HepG2 (cell line): Measurements from ENCODE around the gene VEGFA. TPM values are rescaled to one million over a fixed set of nuclear protein-coding genes. Genes with fewer than 3 reads are reported as not detected.
A peak's percentile ranks its signal among the peaks of the same experiment; 100 is the strongest.

ENCODE experiments used
- ELF1 ChIP-seq: sonication (generic); formaldehyde crosslinking; IDR thresholded peaks from 2 replicates; pipeline ENCODE4 v1.4.0; 2020; ENCODE audit warnings: missing genetic modification reagents
- ERF ChIP-seq: IDR thresholded peaks from 2 replicates; pipeline ENCODE4 v1.6.1; 2018; ENCODE audit warnings: missing biosample characterization, missing genetic modification reagents
- ETV5 ChIP-seq: IDR thresholded peaks from 2 replicates; pipeline ENCODE4 v1.6.1; 2018; ENCODE audit warnings: missing biosample characterization, missing genetic modification reagents, inconsistent platforms, borderline replicate concordance
- EZH2 ChIP-seq: conservative IDR thresholded peaks from 2 replicates; pipeline ENCODE4 v1.6.1; 2012; ENCODE audit warnings: mild to moderate bottlenecking, low read depth, low read length, moderate library complexity
- FOXP1 ChIP-seq, 2 experiments: fragments of 450-650 bp in 1 of 2; IDR thresholded peaks; 2 replicates each; pipeline ENCODE4 v1.6.1; 2017 to 2018; ENCODE audit warnings: antibody characterized with exemption in 1 of 2
- HNF4A ChIP-seq: sonication (generic); formaldehyde crosslinking; IDR thresholded peaks from 2 replicates; pipeline ENCODE4 v1.4.0; 2020; ENCODE audit warnings: missing genetic modification reagents
- NFE2L2 ChIP-seq: fragments of 150-350 bp; IDR thresholded peaks from 2 replicates; pipeline ENCODE4 v1.6.1; 2014; ENCODE audit warnings: low read length
- NR2F6 ChIP-seq, 2 experiments: IDR thresholded peaks; 2 replicates each; pipeline ENCODE4 v1.6.1; 2016; ENCODE audit warnings: antibody characterized with exemption in 1 of 2, mild to moderate bottlenecking in 1 of 2
- PHF20 ChIP-seq: sonication (generic); formaldehyde crosslinking; IDR thresholded peaks from 2 replicates; pipeline ENCODE4 v1.5.0; 2020; ENCODE audit warnings: mild to moderate bottlenecking, missing genetic modification reagents
- PHF21A ChIP-seq: sonication (generic); formaldehyde crosslinking; IDR thresholded peaks from 2 replicates; pipeline ENCODE4 v1.5.0; 2020; ENCODE audit warnings: mild to moderate bottlenecking, missing genetic modification reagents
- TAF15 ChIP-seq: fragments of 200-400 bp; formaldehyde crosslinking; IDR thresholded peaks from one replicate; pipeline ENCODE4 v1.6.1; 2018; ENCODE audit warnings: mild to moderate bottlenecking, low read depth, low read length; ENCODE audit not compliant: poor library complexity, severe bottlenecking
- ZMAT3 ChIP-seq: sonication (generic); formaldehyde crosslinking; conservative IDR thresholded peaks from 2 replicates; pipeline ENCODE4 v1.7.0; 2021; ENCODE audit warnings: missing genetic modification reagents
- ZMYM2 ChIP-seq: sonication (generic); formaldehyde crosslinking; IDR thresholded peaks from 2 replicates; pipeline ENCODE4 v1.8.0; 2022; ENCODE audit warnings: mild to moderate bottlenecking, missing genetic modification reagents
- ZNF883 ChIP-seq: sonication (generic); formaldehyde crosslinking; IDR thresholded peaks from 2 replicates; pipeline ENCODE4 v1.5.1; 2020; ENCODE audit warnings: mild to moderate bottlenecking, missing genetic modification reagents; ENCODE audit errors: not compliant biosample characterization
- ZSCAN29 ChIP-seq: sonication (generic); formaldehyde crosslinking; conservative IDR thresholded peaks from 2 replicates; pipeline ENCODE4 v1.4.0; 2020; ENCODE audit warnings: mild to moderate bottlenecking, missing genetic modification reagents
- ZSCAN31 ChIP-seq: sonication (generic); formaldehyde crosslinking; IDR thresholded peaks from 2 replicates; pipeline ENCODE4 v1.5.0; 2020; ENCODE audit warnings: low read depth, mild to moderate bottlenecking, missing genetic modification reagents
- polyA plus RNA-seq, 8 experiments: library from polyadenylated mRNA; depleted of rRNA in 3 of 8; stranded (reverse) in 7 of 8; unstranded in 1 of 8; fragments of >200 nt; fragmentation: Illumina TruSeq in 4 of 8; extraction: Trizol in 4 of 8; gene quantifications; 2 replicates each; pipeline versions ENCODE4 v1.2.1 to v1.2.3, GENCODE V29; 2011 to 2016; ENCODE audit warnings: low read depth in 4 of 8, missing spikeins in 1 of 8, mixed read lengths in 1 of 8; ENCODE audit not compliant: insufficient read depth in 1 of 8
- total RNA-seq, 5 experiments: library from RNA; depleted of rRNA; stranded (reverse); fragments of >200 nt; fragmentation: Illumina TruSeq; extraction: Trizol; gene quantifications; 2 replicates each; pipeline ENCODE4 v1.2.3, GENCODE V29; 2016; ENCODE audit warnings: low read depth in 1 of 5
- TF ChIP-seq, protein P1 (sequence below): sonication (generic); formaldehyde crosslinking; IDR thresholded peaks from 2 replicates; pipeline ENCODE4 v1.4.0; 2020; ENCODE audit warnings: missing genetic modification reagents
- TF ChIP-seq, protein P2 (sequence below): sonication (generic); formaldehyde crosslinking; IDR thresholded peaks from 2 replicates; pipeline ENCODE4 v1.8.0; 2022; ENCODE audit warnings: missing genetic modification reagents, mild to moderate bottlenecking, borderline replicate concordance
- TF ChIP-seq, protein P3 (sequence below): IDR thresholded peaks from 2 replicates; pipeline ENCODE4 v1.6.1; 2016
- TF ChIP-seq, protein P4 (sequence below), 2 experiments: IDR thresholded peaks; 2 replicates each; pipeline ENCODE4 v1.6.1; 2011 to 2012; ENCODE audit warnings: low read length in 2 of 2, borderline replicate concordance in 1 of 2, low read depth in 1 of 2, mild to moderate bottlenecking in 1 of 2, moderate library complexity in 1 of 2

The VEGFA gene
- total and polyA plus RNA-seq, 2 of the 13 experiments (the other 11 are each of a cell fraction or from before 2014, with no cell fraction given), result 68.1 to 629 TPM

DNA sequence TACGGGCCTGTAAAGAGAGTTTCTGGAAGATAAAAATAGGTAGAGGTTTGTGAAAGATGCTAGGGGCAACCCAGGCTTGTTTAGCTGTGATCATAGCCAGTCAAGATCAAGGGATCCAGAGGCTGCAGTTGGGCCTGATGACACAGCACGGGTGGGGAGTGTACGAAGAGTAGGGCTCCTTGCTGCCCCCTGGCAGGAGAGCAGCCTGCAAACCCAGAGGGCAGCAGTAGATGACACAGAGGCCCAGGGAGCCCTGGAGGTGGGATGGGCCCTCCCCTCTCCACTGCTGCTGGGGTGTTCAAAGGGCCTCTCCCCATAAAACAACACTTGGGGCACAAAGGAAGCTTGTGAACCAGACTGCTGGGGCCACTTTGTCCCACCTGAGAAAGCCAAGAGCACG lies 47.2 kb downstream of the VEGFA start (continued):
- TF ChIP-seq ZNF883 (CRISPR knock-in tag) (no peak), TAF15 (no peak), PHF20 (CRISPR knock-in tag) (no peak), NR2F6 (IDR thresholded peaks at IDR 0.05) (no peak), NR2F6 (CRISPR knock-in tag; IDR thresholded peaks at IDR 0.05) (no peak), ZSCAN29 (CRISPR knock-in tag) (no peak), ERF (peak; percentile 60; the same call in 1 of the 2 replicates), NFE2L2 (peak; percentile 48), HNF4A (CRISPR knock-in tag) (peak; percentile 27; the same call in 1 of the 2 replicates), EZH2 (no peak), ZMYM2 (CRISPR knock-in tag) (no peak), ZSCAN31 (no peak), ETV5 (CRISPR knock-in tag) (no peak), ZMAT3 (0 out of 2 replicates have a peak, but pooled peaks have one; percentile 27), PHF21A (CRISPR knock-in tag) (0 out of 2 replicates have a peak, but pooled peaks have one; percentile 19), FOXP1 (IDR thresholded peaks at IDR 0.05) (no peak), FOXP1 (CRISPR knock-in tag; IDR thresholded peaks at IDR 0.05) (no peak), ELF1 (CRISPR knock-in tag) (no peak)
- TF ChIP-seq, protein P1, sequence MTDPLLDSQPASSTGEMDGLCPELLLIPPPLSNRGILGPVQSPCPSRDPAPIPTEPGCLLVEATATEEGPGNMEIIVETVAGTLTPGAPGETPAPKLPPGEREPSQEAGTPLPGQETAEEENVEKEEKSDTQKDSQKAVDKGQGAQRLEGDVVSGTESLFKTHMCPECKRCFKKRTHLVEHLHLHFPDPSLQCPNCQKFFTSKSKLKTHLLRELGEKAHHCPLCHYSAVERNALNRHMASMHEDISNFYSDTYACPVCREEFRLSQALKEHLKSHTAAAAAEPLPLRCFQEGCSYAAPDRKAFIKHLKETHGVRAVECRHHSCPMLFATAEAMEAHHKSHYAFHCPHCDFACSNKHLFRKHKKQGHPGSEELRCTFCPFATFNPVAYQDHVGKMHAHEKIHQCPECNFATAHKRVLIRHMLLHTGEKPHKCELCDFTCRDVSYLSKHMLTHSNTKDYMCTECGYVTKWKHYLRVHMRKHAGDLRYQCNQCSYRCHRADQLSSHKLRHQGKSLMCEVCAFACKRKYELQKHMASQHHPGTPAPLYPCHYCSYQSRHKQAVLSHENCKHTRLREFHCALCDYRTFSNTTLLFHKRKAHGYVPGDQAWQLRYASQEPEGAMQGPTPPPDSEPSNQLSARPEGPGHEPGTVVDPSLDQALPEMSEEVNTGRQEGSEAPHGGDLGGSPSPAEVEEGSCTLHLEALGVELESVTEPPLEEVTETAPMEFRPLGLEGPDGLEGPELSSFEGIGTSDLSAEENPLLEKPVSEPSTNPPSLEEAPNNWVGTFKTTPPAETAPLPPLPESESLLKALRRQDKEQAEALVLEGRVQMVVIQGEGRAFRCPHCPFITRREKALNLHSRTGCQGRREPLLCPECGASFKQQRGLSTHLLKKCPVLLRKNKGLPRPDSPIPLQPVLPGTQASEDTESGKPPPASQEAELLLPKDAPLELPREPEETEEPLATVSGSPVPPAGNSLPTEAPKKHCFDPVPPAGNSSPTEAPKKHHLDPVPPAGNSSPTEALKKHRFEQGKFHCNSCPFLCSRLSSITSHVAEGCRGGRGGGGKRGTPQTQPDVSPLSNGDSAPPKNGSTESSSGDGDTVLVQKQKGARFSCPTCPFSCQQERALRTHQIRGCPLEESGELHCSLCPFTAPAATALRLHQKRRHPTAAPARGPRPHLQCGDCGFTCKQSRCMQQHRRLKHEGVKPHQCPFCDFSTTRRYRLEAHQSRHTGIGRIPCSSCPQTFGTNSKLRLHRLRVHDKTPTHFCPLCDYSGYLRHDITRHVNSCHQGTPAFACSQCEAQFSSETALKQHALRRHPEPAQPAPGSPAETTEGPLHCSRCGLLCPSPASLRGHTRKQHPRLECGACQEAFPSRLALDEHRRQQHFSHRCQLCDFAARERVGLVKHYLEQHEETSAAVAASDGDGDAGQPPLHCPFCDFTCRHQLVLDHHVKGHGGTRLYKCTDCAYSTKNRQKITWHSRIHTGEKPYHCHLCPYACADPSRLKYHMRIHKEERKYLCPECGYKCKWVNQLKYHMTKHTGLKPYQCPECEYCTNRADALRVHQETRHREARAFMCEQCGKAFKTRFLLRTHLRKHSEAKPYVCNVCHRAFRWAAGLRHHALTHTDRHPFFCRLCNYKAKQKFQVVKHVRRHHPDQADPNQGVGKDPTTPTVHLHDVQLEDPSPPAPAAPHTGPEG (CRISPR knock-in tag), result 0 out of 2 replicates have a peak, but pooled peaks have one; percentile 32
- TF ChIP-seq, protein P2, sequence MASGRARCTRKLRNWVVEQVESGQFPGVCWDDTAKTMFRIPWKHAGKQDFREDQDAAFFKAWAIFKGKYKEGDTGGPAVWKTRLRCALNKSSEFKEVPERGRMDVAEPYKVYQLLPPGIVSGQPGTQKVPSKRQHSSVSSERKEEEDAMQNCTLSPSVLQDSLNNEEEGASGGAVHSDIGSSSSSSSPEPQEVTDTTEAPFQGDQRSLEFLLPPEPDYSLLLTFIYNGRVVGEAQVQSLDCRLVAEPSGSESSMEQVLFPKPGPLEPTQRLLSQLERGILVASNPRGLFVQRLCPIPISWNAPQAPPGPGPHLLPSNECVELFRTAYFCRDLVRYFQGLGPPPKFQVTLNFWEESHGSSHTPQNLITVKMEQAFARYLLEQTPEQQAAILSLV (CRISPR knock-in tag), result no peak
- TF ChIP-seq, protein P3, sequence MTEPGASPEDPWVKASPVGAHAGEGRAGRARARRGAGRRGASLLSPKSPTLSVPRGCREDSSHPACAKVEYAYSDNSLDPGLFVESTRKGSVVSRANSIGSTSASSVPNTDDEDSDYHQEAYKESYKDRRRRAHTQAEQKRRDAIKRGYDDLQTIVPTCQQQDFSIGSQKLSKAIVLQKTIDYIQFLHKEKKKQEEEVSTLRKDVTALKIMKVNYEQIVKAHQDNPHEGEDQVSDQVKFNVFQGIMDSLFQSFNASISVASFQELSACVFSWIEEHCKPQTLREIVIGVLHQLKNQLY (CRISPR knock-in tag), result no peak
- TF ChIP-seq, protein P4, sequence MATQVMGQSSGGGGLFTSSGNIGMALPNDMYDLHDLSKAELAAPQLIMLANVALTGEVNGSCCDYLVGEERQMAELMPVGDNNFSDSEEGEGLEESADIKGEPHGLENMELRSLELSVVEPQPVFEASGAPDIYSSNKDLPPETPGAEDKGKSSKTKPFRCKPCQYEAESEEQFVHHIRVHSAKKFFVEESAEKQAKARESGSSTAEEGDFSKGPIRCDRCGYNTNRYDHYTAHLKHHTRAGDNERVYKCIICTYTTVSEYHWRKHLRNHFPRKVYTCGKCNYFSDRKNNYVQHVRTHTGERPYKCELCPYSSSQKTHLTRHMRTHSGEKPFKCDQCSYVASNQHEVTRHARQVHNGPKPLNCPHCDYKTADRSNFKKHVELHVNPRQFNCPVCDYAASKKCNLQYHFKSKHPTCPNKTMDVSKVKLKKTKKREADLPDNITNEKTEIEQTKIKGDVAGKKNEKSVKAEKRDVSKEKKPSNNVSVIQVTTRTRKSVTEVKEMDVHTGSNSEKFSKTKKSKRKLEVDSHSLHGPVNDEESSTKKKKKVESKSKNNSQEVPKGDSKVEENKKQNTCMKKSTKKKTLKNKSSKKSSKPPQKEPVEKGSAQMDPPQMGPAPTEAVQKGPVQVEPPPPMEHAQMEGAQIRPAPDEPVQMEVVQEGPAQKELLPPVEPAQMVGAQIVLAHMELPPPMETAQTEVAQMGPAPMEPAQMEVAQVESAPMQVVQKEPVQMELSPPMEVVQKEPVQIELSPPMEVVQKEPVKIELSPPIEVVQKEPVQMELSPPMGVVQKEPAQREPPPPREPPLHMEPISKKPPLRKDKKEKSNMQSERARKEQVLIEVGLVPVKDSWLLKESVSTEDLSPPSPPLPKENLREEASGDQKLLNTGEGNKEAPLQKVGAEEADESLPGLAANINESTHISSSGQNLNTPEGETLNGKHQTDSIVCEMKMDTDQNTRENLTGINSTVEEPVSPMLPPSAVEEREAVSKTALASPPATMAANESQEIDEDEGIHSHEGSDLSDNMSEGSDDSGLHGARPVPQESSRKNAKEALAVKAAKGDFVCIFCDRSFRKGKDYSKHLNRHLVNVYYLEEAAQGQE (IDR thresholded peaks at IDR 0.05; ENCODE audit: borderline replicate concordance in 1 of 2, low read depth in 1 of 2, low read length in 2 of 2), result no peak
